Measurements from ENCODE around the gene MRPL14.
"Not testable (repeated sequence)": the region's sequence is repeated elsewhere in the genome, so short reads cannot be mapped to it uniquely, and the experiment has no call there.

The MRPL14 gene

GRCh38 chr6:44149369-44150012 lies 22.2 kb upstream of the MRPL14 start:
- no peak for DNase-seq

- no peak for DNase-seq
Observed at GRCh38 chr6:44148306-44148705, 21.1 kb upstream of the MRPL14 start.

GRCh38 chr6:44147256-44147655 lies 20.0 kb upstream of the MRPL14 start:
- no peak for DNase-seq

GRCh38 chr6:44146685-44147084 lies 19.4 kb upstream of the MRPL14 start:
- DNase-seq, result no peak

GRCh38 chr6:44145839-44146238 lies 18.6 kb upstream of the MRPL14 start:
- no peak for DNase-seq

GRCh38 chr6:44144536-44144935 lies 17.3 kb upstream of the MRPL14 start:
- DNase-seq, result not testable (repeated sequence)

- no peak for DNase-seq
Observed at GRCh38 chr6:44143731-44144130, 16.5 kb upstream of the MRPL14 start.

- no peak for DNase-seq
Observed at GRCh38 chr6:44142835-44143234, 15.6 kb upstream of the MRPL14 start.

- DNase-seq, result no peak
Observed at GRCh38 chr6:44139351-44139743, 12.1 kb upstream of the MRPL14 start.

- no peak for DNase-seq
Observed at GRCh38 chr6:44138717-44139350, 11.6 kb upstream of the MRPL14 start.

GRCh38 chr6:44135875-44136274 lies 8.6 kb upstream of the MRPL14 start:
- no peak for DNase-seq

GRCh38 chr6:44135173-44135758 lies 8.0 kb upstream of the MRPL14 start:
- no peak for DNase-seq

GRCh38 chr6:44133981-44134711 lies 6.9 kb upstream of the MRPL14 start:
- no peak for DNase-seq

GRCh38 chr6:44133003-44133931 lies 6.0 kb upstream of the MRPL14 start:
- DNase-seq, result no peak

- DNase-seq, result no peak
Observed at GRCh38 chr6:44132476-44132875, 5.2 kb upstream of the MRPL14 start.

GRCh38 chr6:44131892-44132291 lies 4.6 kb upstream of the MRPL14 start:
- DNase-seq, result no peak

GRCh38 chr6:44129841-44130322 lies 2.6 kb upstream of the MRPL14 start:
- DNase-seq, result no peak

GRCh38 chr6:44128020-44128917 lies 1.0 kb upstream of the MRPL14 start:
- DNase-seq, result peak; percentile 6 to 14

GRCh38 chr6:44126320-44127149 lies 717 bp downstream of the MRPL14 start:
- DNase-seq, result peak; percentile 71 to 78

- no peak for DNase-seq
Observed at GRCh38 chr6:44123544-44123943, 3.7 kb downstream of the MRPL14 start.

All from CD4-positive, alpha-beta T cell treated with Interleukin-1 beta for 1 hour (primary cell).